ENCODE results near the gene DCP1B. TPM values are rescaled to one million over a fixed set of nuclear protein-coding genes. Genes with fewer than 3 reads are reported as not detected.
A peak's percentile ranks its signal among the peaks of the same experiment; 100 is the strongest.

Gene DCP1B
- total RNA-seq, 3 donors from 2014 or later, result 12.2 to 20.8 (median 18.0) TPM

GRCh38 chr12:1934831-1935230 is 69.4 kb downstream of the DCP1B start:
- H3K4me3 ChIP-seq, result no peak overlapping the region
- no peaks in the 10 kb centered on the region for H3K27me3 ChIP-seq
- DNase-seq (ENCODE audit: low spot score in 2 of 2), result no peak
- H3K36me3 ChIP-seq, result no peaks in the 10 kb centered on the region
- no peak overlapping the region for H3K27ac ChIP-seq
- no peaks in the 10 kb centered on the region for H3K9me3 ChIP-seq
- intact Hi-C loops (cut with DNase I; ENCODE audit: low total_unique reads), result loop anchor here (5.0 to 10.0 kb wide), 2 partner anchors 138 to 290 kb away; no protein-coding TSS in a partner anchor
- H3K4me1 ChIP-seq, result no peaks in the 10 kb centered on the region
- TF ChIP-seq POLR2AphosphoS5 (IDR thresholded peaks at IDR 0.05) (no peak), POLR2A (IDR thresholded peaks at IDR 0.05) (no peak)
- TF ChIP-seq, protein P1, sequence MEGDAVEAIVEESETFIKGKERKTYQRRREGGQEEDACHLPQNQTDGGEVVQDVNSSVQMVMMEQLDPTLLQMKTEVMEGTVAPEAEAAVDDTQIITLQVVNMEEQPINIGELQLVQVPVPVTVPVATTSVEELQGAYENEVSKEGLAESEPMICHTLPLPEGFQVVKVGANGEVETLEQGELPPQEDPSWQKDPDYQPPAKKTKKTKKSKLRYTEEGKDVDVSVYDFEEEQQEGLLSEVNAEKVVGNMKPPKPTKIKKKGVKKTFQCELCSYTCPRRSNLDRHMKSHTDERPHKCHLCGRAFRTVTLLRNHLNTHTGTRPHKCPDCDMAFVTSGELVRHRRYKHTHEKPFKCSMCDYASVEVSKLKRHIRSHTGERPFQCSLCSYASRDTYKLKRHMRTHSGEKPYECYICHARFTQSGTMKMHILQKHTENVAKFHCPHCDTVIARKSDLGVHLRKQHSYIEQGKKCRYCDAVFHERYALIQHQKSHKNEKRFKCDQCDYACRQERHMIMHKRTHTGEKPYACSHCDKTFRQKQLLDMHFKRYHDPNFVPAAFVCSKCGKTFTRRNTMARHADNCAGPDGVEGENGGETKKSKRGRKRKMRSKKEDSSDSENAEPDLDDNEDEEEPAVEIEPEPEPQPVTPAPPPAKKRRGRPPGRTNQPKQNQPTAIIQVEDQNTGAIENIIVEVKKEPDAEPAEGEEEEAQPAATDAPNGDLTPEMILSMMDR (IDR thresholded peaks at IDR 0.05), result no peak

GRCh38 chr12:1934068-1934467 is 70.2 kb downstream of the DCP1B start:
- no peaks in the 10 kb centered on the region for H3K36me3 ChIP-seq
- DNase-seq (ENCODE audit: low spot score in 2 of 2), result no peak
- no peak overlapping the region for H3K4me3 ChIP-seq
- intact Hi-C loops (cut with DNase I; ENCODE audit: low total_unique reads), result loop anchor here (10.0 kb wide), 1 partner anchor 289 kb away; no protein-coding TSS in a partner anchor
- no peaks in the 10 kb centered on the region for H3K27me3 ChIP-seq
- TF ChIP-seq, protein P1 (IDR thresholded peaks at IDR 0.05), result no peak
- no peak for TF ChIP-seq POLR2A (IDR thresholded peaks at IDR 0.05)
- no peak for TF ChIP-seq POLR2AphosphoS5 (IDR thresholded peaks at IDR 0.05)
- no peaks in the 10 kb centered on the region for H3K4me1 ChIP-seq
- H3K9me3 ChIP-seq, result no peaks in the 10 kb centered on the region
- H3K27ac ChIP-seq, result no peak overlapping the region

DNA sequence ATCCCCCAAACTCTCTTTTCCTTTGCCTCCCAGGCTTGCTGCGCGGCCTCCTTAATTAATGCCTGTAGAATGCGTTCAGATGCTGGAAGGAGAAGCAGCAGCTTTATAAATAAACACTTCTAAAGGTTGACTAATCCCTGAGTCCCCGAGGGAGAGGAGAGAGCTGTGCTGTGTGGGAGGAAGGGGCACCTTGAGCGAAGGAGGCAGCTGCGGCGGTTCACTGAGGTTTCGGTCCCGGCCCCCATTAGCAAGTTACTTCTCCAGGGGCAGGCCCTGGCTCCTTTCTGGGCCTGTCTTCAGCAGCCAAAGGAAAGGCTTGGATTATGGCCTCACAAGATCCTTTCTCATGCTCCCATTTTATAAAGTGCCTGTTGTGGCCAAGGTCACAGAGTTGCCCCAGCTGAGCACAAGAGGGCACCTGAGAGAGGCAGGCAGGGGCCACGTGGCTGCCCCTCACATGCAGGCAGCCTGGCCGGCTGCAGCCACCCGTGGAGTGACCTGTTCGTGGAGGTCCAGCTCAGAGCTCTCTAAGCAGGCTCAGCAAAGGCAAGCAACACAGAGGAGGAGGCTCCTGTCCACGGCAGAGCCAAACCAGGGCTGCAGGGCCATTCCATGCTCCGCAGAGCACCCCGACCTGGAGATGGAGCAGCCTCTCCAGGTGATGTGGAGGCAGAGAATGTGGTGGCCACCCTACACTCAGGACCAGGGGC is 70.8 kb downstream of the DCP1B start:
- Histone ChIP-seq H3K27ac (no peak overlapping the region), H3K4me1 (no peaks in the 10 kb centered on the region), H3K9me3 (no peaks in the 10 kb centered on the region), H3K36me3 (no peaks in the 10 kb centered on the region), H3K27me3 (no peaks in the 10 kb centered on the region), H3K4me3 (no peak overlapping the region)
- TF ChIP-seq POLR2AphosphoS5 (IDR thresholded peaks at IDR 0.05) (no peak), POLR2A (IDR thresholded peaks at IDR 0.05) (no peak)
- TF ChIP-seq, protein P1 (IDR thresholded peaks at IDR 0.05), result no peak
- DNase-seq (ENCODE audit: low spot score in 2 of 2), result no peak
- intact Hi-C loops (cut with DNase I; ENCODE audit: low total_unique reads), result loop anchor here (10.0 kb wide), 1 partner anchor 289 kb away; no protein-coding TSS in a partner anchor

GRCh38 chr12:1932264-1932777 is 71.9 kb downstream of the DCP1B start:
- Histone ChIP-seq H3K27ac (no peak overlapping the region), H3K27me3 (no peaks in the 10 kb centered on the region), H3K4me3 (no peak overlapping the region), H3K4me1 (no peaks in the 10 kb centered on the region), H3K9me3 (no peaks in the 10 kb centered on the region), H3K36me3 (no peaks in the 10 kb centered on the region)
- intact Hi-C loops (cut with DNase I; ENCODE audit: low total_unique reads), result loop anchor here (10.0 kb wide), 1 partner anchor 288 kb away; no protein-coding TSS in a partner anchor
- TF ChIP-seq, protein P1 (IDR thresholded peaks at IDR 0.05), result no peak
- no peak for TF ChIP-seq POLR2AphosphoS5 (IDR thresholded peaks at IDR 0.05)
- no peak for TF ChIP-seq POLR2A (IDR thresholded peaks at IDR 0.05)
- DNase-seq (ENCODE audit: low spot score in 2 of 2), result peak in 1 of 2 donors; percentile 69

- Histone ChIP-seq H3K9me3 (no peaks in the 10 kb centered on the region), H3K36me3 (no peaks in the 10 kb centered on the region), H3K27ac (no peak overlapping the region), H3K4me1 (no peaks in the 10 kb centered on the region), H3K4me3 (no peak overlapping the region), H3K27me3 (no peaks in the 10 kb centered on the region)
- intact Hi-C loops (cut with DNase I; ENCODE audit: low total_unique reads), result loop anchor here (10.0 kb wide), 1 partner anchor 287 kb away; no protein-coding TSS in a partner anchor
- TF ChIP-seq, protein P1 (IDR thresholded peaks at IDR 0.05), result no peak
- TF ChIP-seq POLR2AphosphoS5 (IDR thresholded peaks at IDR 0.05) (no peak), POLR2A (IDR thresholded peaks at IDR 0.05) (no peak)
- no peak for DNase-seq (ENCODE audit: low spot score in 2 of 2)
Observed at GRCh38 chr12:1931642-1932041, 72.6 kb downstream of the DCP1B start.

Measured in breast epithelium (tissue), 4 donors.